Ishikawa (cell line): Measurements from ENCODE around the gene NUDCD3.
A peak's percentile ranks its signal among the peaks of the same experiment; 100 is the strongest.

Experiments
- CEBPB ChIP-seq: IDR thresholded peaks from 2 replicates; pipeline ENCODE4 v1.6.1; 2012
- CREB1 ChIP-seq: IDR thresholded peaks from 2 replicates; pipeline ENCODE4 v1.6.1; 2012; ENCODE audit warnings: low read depth
- EGR1 ChIP-seq: IDR thresholded peaks from 2 replicates; pipeline ENCODE4 v1.6.1; 2012
- EP300 ChIP-seq: IDR thresholded peaks from 2 replicates; pipeline ENCODE4 v1.6.1; 2012; ENCODE audit warnings: borderline replicate concordance
- FOXM1 ChIP-seq: IDR thresholded peaks from 2 replicates; pipeline ENCODE4 v1.6.1; 2012; ENCODE audit warnings: low read depth, borderline replicate concordance
- MAX ChIP-seq: IDR thresholded peaks from 2 replicates; pipeline ENCODE4 v1.6.1; 2012
- NFIC ChIP-seq: IDR thresholded peaks from 2 replicates; pipeline ENCODE4 v1.6.1; 2012
- RAD21 ChIP-seq: IDR thresholded peaks from 2 replicates; pipeline ENCODE4 v1.6.1; 2012; ENCODE audit warnings: low read depth
- REST ChIP-seq: IDR thresholded peaks from 2 replicates; pipeline ENCODE4 v1.6.1; 2012; ENCODE audit warnings: low read depth, mild to moderate bottlenecking
- TAF1 ChIP-seq: IDR thresholded peaks from 2 replicates; pipeline ENCODE4 v1.6.1; 2012; ENCODE audit warnings: low read depth, mild to moderate bottlenecking
- TCF12 ChIP-seq: IDR thresholded peaks from 2 replicates; pipeline ENCODE4 v1.6.1; 2012; ENCODE audit warnings: low read depth
- TEAD4 ChIP-seq: IDR thresholded peaks from 2 replicates; pipeline ENCODE4 v1.6.1; 2012
- USF1 ChIP-seq: IDR thresholded peaks from 2 replicates; pipeline ENCODE4 v1.6.1; 2012
- YY1 ChIP-seq: IDR thresholded peaks from 2 replicates; pipeline ENCODE4 v1.6.1; 2012; ENCODE audit warnings: low read depth
- ZBTB7A ChIP-seq: IDR thresholded peaks from 2 replicates; pipeline ENCODE4 v1.6.1; 2012; ENCODE audit warnings: low read depth

NUDCD3 gene

GRCh38 chr7:44534501-44534900, 44.0 kb upstream of the NUDCD3 start:
- TF ChIP-seq RAD21: peak; percentile 39; the same call in 1 of the 2 replicates
- TF ChIP-seq ZBTB7A: no peak

- no peak for TF ChIP-seq YY1
- TF ChIP-seq TCF12: no peak
- no peak for TF ChIP-seq CREB1
- no peak for TF ChIP-seq FOXM1
- TF ChIP-seq ZBTB7A: no peak
Measured at GRCh38 chr7:44534087-44534486, 43.6 kb upstream of the NUDCD3 start.

- no peak for TF ChIP-seq CREB1
- 0 out of 2 replicates have a peak, but pooled peaks have one; percentile 13 for TF ChIP-seq NFIC
- TF ChIP-seq EP300: no peak
- no peak for TF ChIP-seq CEBPB
Measured at GRCh38 chr7:44533301-44534055, 43.0 kb upstream of the NUDCD3 start.

GRCh38 chr7:44531421-44532380, 41.2 kb upstream of the NUDCD3 start:
- TF ChIP-seq EP300 (no peak), EGR1 (no peak), FOXM1 (no peak), TAF1 (no peak), REST (no peak), TEAD4 (no peak), NFIC (no peak), CEBPB (no peak), RAD21 (no peak), ZBTB7A (no peak), MAX (no peak), USF1 (no peak), YY1 (no peak), TCF12 (no peak)

- TF ChIP-seq TAF1 (no peak), ZBTB7A (no peak), REST (no peak), USF1 (no peak), EGR1 (no peak), YY1 (no peak), TCF12 (no peak), RAD21 (no peak), TEAD4 (no peak), FOXM1 (no peak), CREB1 (no peak), MAX (no peak; the same call in 1 of the 2 replicates), NFIC (no peak)
Measured at GRCh38 chr7:44530990-44531389, 40.5 kb upstream of the NUDCD3 start.
